Measurements from ENCODE around the gene PPP6R2.

GRCh38 chr22:50317674-50318073 lies 25.5 kb upstream of the PPP6R2 start:
- TF ChIP-seq EP300 (IDR thresholded peaks at IDR 0.05) (no peak), CTCF (IDR thresholded peaks at IDR 0.05) (no peak), POLR2AphosphoS5 (IDR thresholded peaks at IDR 0.05) (no peak)
